PC-9 (cell line): ENCODE results near the gene INS. TPM values are rescaled to one million over a fixed set of nuclear protein-coding genes. Genes with fewer than 3 reads are reported as not detected.

Experiments
- BruUV-seq: library from RNA; stranded (reverse); fragments of 400-500 nt; replicated peaks from 2 replicates; lab custom pipeline; 2021; lab: Mats Ljungman, UMichigan
- CTCF ChIA-PET: fragments of 300-600 bp; sonication (Branson Sonifier 250); formaldehyde crosslinking; loops from one replicate; lab custom pipeline; 2022; ENCODE audit warnings: antibody characterized with exemption; lab: Charles Lee
- POLR2A ChIA-PET: fragments of 300-600 bp; sonication (Branson Sonifier 250); formaldehyde crosslinking; loops from one replicate; lab custom pipeline; 2022; ENCODE audit warnings: antibody characterized with exemption; ENCODE audit not compliant: unreplicated experiment; lab: Charles Lee
- DNase-seq, 2 experiments: peaks; one replicate each; pipeline versions ENCODE4 v3.0.0 to v3.0.0-alpha.2; 2015 to 2022; ENCODE audit warnings: mixed read lengths in 1 of 2
- H2AFZ ChIP-seq: fragments of 200-600 bp; sonication (generic); 2 replicates; pipeline ENCODE4 v1.8.1; 2017; ENCODE audit warnings: antibody characterized with exemption
- H3F3A ChIP-seq: fragments of 200-600 bp; sonication (generic); 2 replicates; pipeline ENCODE4 v1.8.1; 2017; ENCODE audit warnings: antibody characterized with exemption, mild to moderate bottlenecking, low read depth; ENCODE audit not compliant: insufficient read depth
- H3K27ac ChIP-seq: fragments of 200-600 bp; sonication (generic); 2 replicates; pipeline ENCODE4 v1.6.1; 2016; ENCODE audit warnings: mixed run types
- H3K27me3 ChIP-seq: fragments of 200-600 bp; sonication (generic); 2 replicates; pipeline ENCODE4 v1.6.1; 2016; ENCODE audit warnings: low read depth, mixed run types; ENCODE audit not compliant: insufficient read depth
- H3K36me3 ChIP-seq: fragments of 200-600 bp; sonication (generic); 2 replicates; pipeline ENCODE4 v1.6.1; 2016; ENCODE audit warnings: low read depth, mixed run types
- H3K4me1 ChIP-seq: fragments of 200-600 bp; sonication (generic); replicated peaks from 2 replicates; pipeline ENCODE4 v1.6.1; 2016; ENCODE audit warnings: mixed run types; ENCODE audit not compliant: insufficient read depth
- H3K4me2 ChIP-seq: fragments of 200-600 bp; sonication (generic); 2 replicates; pipeline ENCODE4 v1.6.1; 2017; ENCODE audit warnings: mixed run types
- H3K4me3 ChIP-seq: fragments of 200-600 bp; sonication (generic); 2 replicates; pipeline ENCODE4 v1.6.1; 2016; ENCODE audit warnings: mixed run types
- H3K79me2 ChIP-seq: fragments of 200-600 bp; sonication (generic); 2 replicates; pipeline ENCODE4 v1.6.1; 2017; ENCODE audit warnings: low read depth, mixed run types
- H3K9me2 ChIP-seq: fragments of 200-600 bp; sonication (generic); 2 replicates; pipeline ENCODE4 v1.8.1; 2017; ENCODE audit warnings: mild to moderate bottlenecking; ENCODE audit not compliant: insufficient read depth
- H3K9me3 ChIP-seq: fragments of 200-600 bp; sonication (generic); 2 replicates; pipeline ENCODE4 v1.8.1; 2016; ENCODE audit warnings: low read depth; ENCODE audit not compliant: insufficient read depth
- H4K20me1 ChIP-seq: fragments of 200-600 bp; sonication (generic); 2 replicates; pipeline ENCODE4 v1.8.1; 2017; ENCODE audit not compliant: insufficient read depth
- CTCF ChIP-seq: fragments of 200-600 bp; sonication (generic); conservative IDR thresholded peaks from 2 replicates; pipeline ENCODE4 v1.6.1; 2017; ENCODE audit warnings: mixed run types, antibody characterized with exemption, mild to moderate bottlenecking, moderate library complexity
- EZH2 ChIP-seq: fragments of 200-600 bp; sonication (generic); IDR thresholded peaks from 2 replicates; pipeline ENCODE4 v1.8.0; 2017; ENCODE audit warnings: antibody characterized with exemption, low read depth
- intact Hi-C: fragments of 100-400 bp; cut with micrococcal nuclease; formaldehyde crosslinking; loops from one replicate; pipeline ENCODE4 v1.10.0; 2022; ENCODE audit not compliant: unreplicated experiment
- total RNA-seq: library from RNA; stranded (reverse); gene quantifications from 2 replicates; pipeline ENCODE4 v1.2.3, GENCODE V29; 2021

INS gene
- total RNA-seq, 1 experiment from 2014 or later, result not detected

DNA sequence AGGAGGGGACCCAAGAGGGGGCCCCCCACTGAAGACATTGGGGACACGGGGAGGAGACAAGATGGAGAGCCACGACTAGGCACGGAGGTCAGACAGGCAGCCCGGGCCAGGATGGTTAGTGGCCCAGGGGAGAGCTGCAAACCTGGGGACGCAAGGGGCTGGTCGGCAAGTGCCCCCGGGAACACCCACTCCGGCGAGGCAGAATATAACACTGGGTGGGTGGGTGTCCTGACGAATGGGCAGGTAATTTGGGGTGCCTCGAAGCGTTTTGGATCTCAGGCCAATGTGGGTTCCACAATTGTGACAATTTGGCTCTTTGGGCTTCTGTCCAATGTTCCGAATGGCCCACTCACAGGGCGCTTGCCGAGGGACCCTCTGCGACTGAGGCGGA, 31.7 kb downstream of the INS start:
- ChIA-PET CTCF (no interaction called here), POLR2A (no interaction called here)
- BruUV-seq, result no TSS peak
- Histone ChIP-seq H3K4me1 (no peaks in the 10 kb centered on the region), H3K27me3 (peaks cover 28% of the 10 kb centered on the region), H3K4me2 (no peak overlapping the region), H3K79me2 (no peaks in the 10 kb centered on the region), H3K36me3 (no peaks in the 10 kb centered on the region), H3F3A (no peaks in the 10 kb centered on the region), H4K20me1 (no peaks in the 10 kb centered on the region), H3K9me2 (no peaks in the 10 kb centered on the region), H3K9me3 (no peaks in the 10 kb centered on the region), H2AFZ (no peak overlapping the region), H3K4me3 (no peak overlapping the region), H3K27ac (no peak overlapping the region)
- intact Hi-C loops, result no loop called here
- DNase-seq, result no peak
- no peak for TF ChIP-seq EZH2

GRCh38 chr11:2128511-2129307, 32.3 kb downstream of the INS start:
- H3K9me2 ChIP-seq, result no peaks in the 10 kb centered on the region
- no peaks in the 10 kb centered on the region for H3K9me3 ChIP-seq
- ChIA-PET CTCF (no interaction called here), POLR2A (no interaction called here)
- H2AFZ ChIP-seq, result no peak overlapping the region
- H4K20me1 ChIP-seq, result no peaks in the 10 kb centered on the region
- DNase-seq, result no peak
- no peaks in the 10 kb centered on the region for H3F3A ChIP-seq
- no peaks in the 10 kb centered on the region for H3K36me3 ChIP-seq
- H3K4me2 ChIP-seq, result no peak overlapping the region
- H3K27me3 ChIP-seq, result peaks cover 26% of the 10 kb centered on the region
- H3K79me2 ChIP-seq, result no peaks in the 10 kb centered on the region
- H3K27ac ChIP-seq, result no peak overlapping the region
- H3K4me3 ChIP-seq, result no peak overlapping the region
- H3K4me1 ChIP-seq, result no peaks in the 10 kb centered on the region
- intact Hi-C loops, result no loop called here
- TF ChIP-seq CTCF, result no peak
- TF ChIP-seq EZH2, result no peak
- BruUV-seq, result no TSS peak

DNA sequence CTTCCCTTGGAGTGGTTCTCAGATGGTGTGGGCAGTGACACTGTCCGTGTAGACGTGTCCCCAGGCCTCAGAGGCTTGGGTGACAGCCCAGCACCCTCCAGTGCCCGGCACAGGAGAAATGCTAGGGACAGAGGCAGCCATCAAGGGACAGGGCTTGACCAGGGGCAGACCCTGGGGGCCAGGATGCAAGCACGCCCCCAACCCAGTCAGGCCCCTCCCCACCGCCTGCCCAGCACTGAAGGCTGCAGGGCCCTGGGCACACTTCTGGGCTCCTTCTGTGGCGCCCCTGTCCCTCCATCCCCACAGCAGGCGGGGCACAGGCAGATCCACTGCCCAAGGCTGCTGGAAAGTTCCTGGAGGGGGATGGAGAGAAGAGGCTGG, 32.9 kb downstream of the INS start:
- Histone ChIP-seq H2AFZ (no peak overlapping the region), H3K79me2 (no peaks in the 10 kb centered on the region), H3K4me2 (no peak overlapping the region), H3K4me3 (no peak overlapping the region), H3K9me3 (no peaks in the 10 kb centered on the region), H3K36me3 (no peaks in the 10 kb centered on the region), H3K27me3 (peaks cover 21% of the 10 kb centered on the region), H3K27ac (no peak overlapping the region), H3F3A (no peaks in the 10 kb centered on the region), H3K9me2 (no peaks in the 10 kb centered on the region), H4K20me1 (no peaks in the 10 kb centered on the region), H3K4me1 (no peaks in the 10 kb centered on the region)
- TF ChIP-seq CTCF (no peak), EZH2 (no peak)
- DNase-seq, result no peak
- no TSS peak for BruUV-seq
- ChIA-PET CTCF (no interaction called here), POLR2A (no interaction called here)
- intact Hi-C loops, result no loop called here
